GM12878 (cell line): ENCODE measurements around the gene UNKL. TPM values are rescaled to one million over a fixed set of nuclear protein-coding genes. Genes with fewer than 3 reads are reported as not detected.

Source experiments
- ATAC-seq: fragments of 200-7000 bp; cut with Tn5 transposase; 3 replicates; pipeline ENCODE4 v1.9.1; 2020; ENCODE audit warnings: mild to moderate bottlenecking, moderate library complexity
- BruUV-seq: library from RNA; stranded (reverse); fragments of 400-500 nt; replicated peaks from 2 replicates; lab custom pipeline; 2021; lab: Mats Ljungman, UMichigan
- CTCF ChIA-PET: fragments of 300-600 bp; sonication (Branson Sonifier 250); formaldehyde crosslinking; extraction: SDS; loops from one replicate; lab custom pipeline; 2021; ENCODE audit warnings: inconsistent platforms; lab: Yijun Ruan, JAX
- POLR2A ChIA-PET: fragments of 350-600 bp; formaldehyde crosslinking; extraction: SDS; loops from one replicate; lab custom pipeline; 2021; ENCODE audit warnings: inconsistent platforms; lab: Charles Lee
- RAD21 ChIA-PET: fragments of 300-600 bp; sonication (Branson Sonifier 250); formaldehyde crosslinking; loops from one replicate; lab custom pipeline; 2023; ENCODE audit warnings: antibody characterized with exemption; ENCODE audit not compliant: unreplicated experiment; lab: Charles Lee
- SMC1A ChIA-PET: fragments of 300-600 bp; sonication (Branson Sonifier 250); formaldehyde crosslinking; loops from one replicate; lab custom pipeline; 2023; ENCODE audit not compliant: unreplicated experiment, uncharacterized antibody; lab: Charles Lee
- DNase-seq: peaks from one replicate; pipeline ENCODE4 v3.0.0-alpha.2; 2011; ENCODE audit warnings: low read depth, low spot score
- FAIRE-seq: peaks from 3 replicates; lab custom pipeline; 2011; peaks lifted over from hg19 to GRCh38; lab: Jason Lieb, UNC
- H2AFZ ChIP-seq: 2 replicates; pipeline ENCODE4 v1.6.0; 2011; ENCODE audit warnings: low read depth, low read length, control low read depth; ENCODE audit not compliant: control insufficient read depth
- H3K27ac ChIP-seq: 2 replicates; pipeline ENCODE4 v1.5.1; 2011; ENCODE audit warnings: control low read depth; ENCODE audit not compliant: control insufficient read depth, insufficient read depth
- H3K27me3 ChIP-seq, 2 experiments: replicated peaks in 1 of 2; 2 replicates each; pipeline versions ENCODE4 v1.6.0 to v1.6.1; 2011; ENCODE audit warnings: low read length in 1 of 2; ENCODE audit not compliant: control insufficient read depth in 2 of 2, insufficient read depth in 2 of 2
- H3K36me3 ChIP-seq, 2 experiments: 2 replicates each; pipeline ENCODE4 v1.5.1; 2011; ENCODE audit warnings: low read length in 1 of 2; ENCODE audit not compliant: control insufficient read depth in 2 of 2, insufficient read depth in 2 of 2
- H3K4me1 ChIP-seq: 2 replicates; pipeline ENCODE4 v1.6.1; 2011; ENCODE audit warnings: mild to moderate bottlenecking, low read length, moderate library complexity, mixed read lengths; ENCODE audit not compliant: control insufficient read depth, insufficient read depth
- H3K4me2 ChIP-seq: 2 replicates; pipeline ENCODE4 v1.6.0; 2011; ENCODE audit warnings: control low read depth; ENCODE audit not compliant: control insufficient read depth, insufficient read depth
- H3K4me3 ChIP-seq: fragments of 200-600 bp; sonication (generic); 2 replicates; pipeline ENCODE4 v1.5.1; 2016
- H3K79me2 ChIP-seq: 2 replicates; pipeline ENCODE4 v1.6.0; 2011; ENCODE audit warnings: low read length; ENCODE audit not compliant: control insufficient read depth, insufficient read depth
- H3K9ac ChIP-seq: 2 replicates; pipeline ENCODE4 v1.8.0; 2011; ENCODE audit warnings: low read length, control low read depth, mixed read lengths; ENCODE audit not compliant: control insufficient read depth, insufficient read depth
- H3K9me3 ChIP-seq: replicated peaks from 3 replicates; pipeline ENCODE4 v1.5.1; 2011; ENCODE audit warnings: mild to moderate bottlenecking, low read length; ENCODE audit not compliant: control insufficient read depth, insufficient read depth
- H4K20me1 ChIP-seq: 2 replicates; pipeline ENCODE4 v1.6.0; 2011; ENCODE audit not compliant: control insufficient read depth, insufficient read depth
- CHD4 ChIP-seq: fragments of 200-600 bp; sonication (generic); IDR thresholded peaks from 2 replicates; pipeline ENCODE4 v1.6.1; 2016; ENCODE audit warnings: mild to moderate bottlenecking
- DPF2 ChIP-seq: fragments of 450-650 bp; IDR thresholded peaks from 2 replicates; pipeline ENCODE4 v1.6.1; 2017; ENCODE audit warnings: mild to moderate bottlenecking
- EP300 ChIP-seq, 2 experiments: fragments of 150-350 bp in 1 of 2; IDR thresholded peaks; 2 replicates each; pipeline ENCODE4 v1.6.1; 2011 to 2012; ENCODE audit warnings: low read depth in 2 of 2, low read length in 2 of 2, borderline replicate concordance in 1 of 2, improper control_type of control experiment in 1 of 2, inconsistent platforms in 1 of 2; ENCODE audit not compliant: control insufficient read depth in 1 of 2
- MTA2 ChIP-seq: fragments of 450-650 bp; IDR thresholded peaks from 2 replicates; pipeline ENCODE4 v1.6.1; 2016; ENCODE audit warnings: low read depth, mild to moderate bottlenecking, moderate library complexity
- NFYA ChIP-seq: IDR thresholded peaks from 2 replicates; pipeline ENCODE4 v1.6.1; 2011; ENCODE audit warnings: low read depth, mild to moderate bottlenecking, low read length, improper control_type of control experiment, borderline replicate concordance
- POU2F2 ChIP-seq: IDR thresholded peaks from 3 replicates; pipeline ENCODE4 v1.6.1; 2011; ENCODE audit warnings: low read depth, mild to moderate bottlenecking, low read length, borderline replicate concordance
- SIN3A ChIP-seq: IDR thresholded peaks from 2 replicates; pipeline ENCODE4 v1.6.1; 2012; ENCODE audit warnings: low read depth, low read length, improper control_type of control experiment
- SRF ChIP-seq, 2 experiments: IDR thresholded peaks; 2 replicates each; pipeline ENCODE4 v1.6.1; 2011; ENCODE audit warnings: low read depth in 2 of 2, low read length in 2 of 2, mild to moderate bottlenecking in 1 of 2, moderate library complexity in 1 of 2
- SUZ12 ChIP-seq: fragments of 200-600 bp; sonication (generic); IDR thresholded peaks from one replicate; pipeline ENCODE4 v1.6.1; 2018; ENCODE audit warnings: antibody characterized with exemption, mild to moderate bottlenecking; ENCODE audit not compliant: unreplicated experiment
- TCF12 ChIP-seq: IDR thresholded peaks from 2 replicates; pipeline ENCODE4 v1.6.1; 2011; ENCODE audit warnings: low read depth, mild to moderate bottlenecking, low read length
- ZBTB4 ChIP-seq: fragments of 450-650 bp; formaldehyde crosslinking; IDR thresholded peaks from 2 replicates; pipeline ENCODE4 v1.4.0; 2022; ENCODE audit warnings: mild to moderate bottlenecking, moderate library complexity
- WGBS: methylation state at CpG from one replicate; pipeline ENCODE4 v1.1.6; 2016; ENCODE audit warnings: low lambda C conversion rate; ENCODE audit not compliant: insufficient replicate concordance, insufficient coverage; ENCODE audit errors: missing lambda C conversion rate; 5-methylcytosine and 5-hydroxymethylcytosine counted together
- in situ Hi-C: fragments of 300-500 bp; cut with MboI; formaldehyde crosslinking; loops from 9 replicates; pipeline ENCODE4 v1.14.3; 2018; ENCODE audit warnings: mixed read lengths
- intact Hi-C: fragments of 100-400 bp; cut with micrococcal nuclease; formaldehyde crosslinking; loops from one replicate; pipeline ENCODE4 v1.14.2; 2022; ENCODE audit not compliant: unreplicated experiment
- polyA plus RNA-seq, 11 experiments: library from polyadenylated mRNA; depleted of rRNA in 4 of 11; unstranded in 6 of 11; stranded (reverse) in 5 of 11; fragments of >200 nt; fragmentation: Nextera tagmentation in 4 of 11; fragmentation: Illumina TruSeq in 1 of 11; extraction: Ambion mirVana in 4 of 11; extraction: Trizol in 1 of 11; gene quantifications; 1 replicate in 1 of 11; 2 replicates in 10 of 11; pipeline versions ENCODE4 v1.2.1 to v1.2.3, GENCODE V29; 2011 to 2016; ENCODE audit warnings: inconsistent platforms in 2 of 11, missing spikeins in 2 of 11, low read depth in 1 of 11
- total RNA-seq, 4 experiments: library from RNA; depleted of rRNA in 3 of 4; stranded (reverse); fragments of >200 nt in 3 of 4; fragmentation: Illumina TruSeq in 1 of 4; extraction: Trizol in 1 of 4; gene quantifications; 2 replicates each; pipeline versions ENCODE4 v1.2.1 to v1.2.3, GENCODE V29; 2013 to 2021

UNKL gene
- total and polyA plus RNA-seq, 10 of the 15 experiments (the other 5 are each of a cell fraction or from before 2014, with no cell fraction given) = 0.40 to 21.6 (median 9.1) TPM

- in situ Hi-C loops = no loop called here
Observed at GRCh38 chr16:1446296-1447080, 32.0 kb upstream of the UNKL start.

GRCh38 chr16:1445518-1446203 is 31.2 kb upstream of the UNKL start:
- WGBS = 61% methylated on average over 23 of the region's 25 CpGs
- no TSS peak for BruUV-seq
- H3K9me3 ChIP-seq = no peaks in the 10 kb centered on the region
- H4K20me1 ChIP-seq = no peaks in the 10 kb centered on the region
- no peak overlapping the region for H2AFZ ChIP-seq
- CTCF ChIA-PET = no interaction called here
- RAD21 ChIA-PET = no interaction called here
- POLR2A ChIA-PET = no interaction called here
- ATAC-seq (peak; percentile 18; the same call in 2 of the 3 replicates), DNase-seq (no peak), FAIRE-seq (no peak)
- no peak overlapping the region for H3K27ac ChIP-seq
- H3K4me2 ChIP-seq = no peak overlapping the region
- no peaks in the 10 kb centered on the region for H3K79me2 ChIP-seq
- H3K4me3 ChIP-seq = no peak overlapping the region
- SMC1A ChIA-PET = no interaction called here
- no peaks in the 10 kb centered on the region for H3K4me1 ChIP-seq
- no peaks in the 10 kb centered on the region for H3K27me3 ChIP-seq
- in situ Hi-C loops = no loop called here
- no peak overlapping the region for H3K9ac ChIP-seq
- H3K36me3 ChIP-seq = no peaks in the 10 kb centered on the region
- intact Hi-C loops = no loop called here
- TF ChIP-seq CHD4 (no peak), NFYA (no peak), SRF (IDR thresholded peaks at IDR 0.05; ENCODE audit: low read depth in 2 of 2, low read length in 2 of 2) (no peak), EP300 (IDR thresholded peaks at IDR 0.05; ENCODE audit: borderline replicate concordance in 1 of 2, control insufficient read depth in 1 of 2, low read depth in 2 of 2, low read length in 2 of 2) (no peak), ZBTB4 (CRISPR knock-in tag) (no peak), MTA2 (no peak)

More at GRCh38 chr16:1446296-1447080, 32.0 kb upstream of the UNKL start:
- Histone ChIP-seq H3K9me3 (no peaks in the 10 kb centered on the region), H3K79me2 (no peaks in the 10 kb centered on the region), H3K27me3 (no peaks in the 10 kb centered on the region)
- SMC1A ChIA-PET = no interaction called here
- FAIRE-seq = no peak
- TF ChIP-seq DPF2 (no peak), POU2F2 (no peak), TCF12 (no peak), SIN3A (no peak), SRF (IDR thresholded peaks at IDR 0.05; ENCODE audit: low read depth in 2 of 2, low read length in 2 of 2) (0 out of 4 replicates have a peak, but pooled peaks of 1 of the 2 experiments have one; percentile 4), SUZ12 (no peak)
- TF ChIP-seq, all 136 proteins: peak for 1
- Histone ChIP-seq H3K4me1 (no peaks in the 10 kb centered on the region), H3K4me3 (no peak overlapping the region), H3K27ac (no peak overlapping the region), H3K36me3 (no peaks in the 10 kb centered on the region), H4K20me1 (no peaks in the 10 kb centered on the region), H3K9ac (no peak overlapping the region), H3K4me2 (no peak overlapping the region), H2AFZ (no peak overlapping the region)
- POLR2A ChIA-PET = no interaction called here
- BruUV-seq = TSS peak; percentile 65
- RAD21 ChIA-PET = no interaction called here
- CTCF ChIA-PET = no interaction called here
- no peak for DNase-seq
- intact Hi-C loops = no loop called here
- 85% methylated on average over 40 of the region's 41 CpGs for WGBS
- no peak for ATAC-seq
